ENCODE measurements around the gene MIER3. TPM values are rescaled to one million over a fixed set of nuclear protein-coding genes. Genes with fewer than 3 reads are reported as not detected.
A peak's percentile ranks its signal among the peaks of the same experiment; 100 is the strongest.

MIER3 gene
- total and polyA plus RNA-seq, 2 of the 13 experiments (the other 11 are each of a cell fraction or from before 2014, with no cell fraction given), result 14.6 to 38.8 TPM

- TF ChIP-seq RAD21 (CRISPR knock-in tag; IDR thresholded peaks at IDR 0.05) (no peak), SMARCE1 (IDR thresholded peaks at IDR 0.05; ENCODE audit: borderline replicate concordance) (no peak), ZNF225 (CRISPR knock-in tag; IDR thresholded peaks at IDR 0.05) (0 out of 2 replicates have a peak, but pooled peaks have one; percentile 41), ZNF891 (CRISPR knock-in tag; IDR thresholded peaks at IDR 0.05) (0 out of 2 replicates have a peak, but pooled peaks have one; percentile 32), CSRNP2 (CRISPR knock-in tag; conservative IDR thresholded peaks at IDR 0.05; ENCODE audit: low read depth) (no peak), ZNF768 (CRISPR knock-in tag; IDR thresholded peaks at IDR 0.05) (peak; percentile 25; the same call in 1 of the 2 replicates), ZFP1 (CRISPR knock-in tag; IDR thresholded peaks at IDR 0.05) (no peak), ZNF496 (CRISPR knock-in tag; IDR thresholded peaks at IDR 0.05; ENCODE audit: insufficient replicate concordance) (no peak), ZNF143 (CRISPR knock-in tag; IDR thresholded peaks at IDR 0.05) (no peak), FOXO4 (CRISPR knock-in tag; conservative IDR thresholded peaks at IDR 0.05) (no peak), HIC2 (CRISPR knock-in tag; IDR thresholded peaks at IDR 0.05; ENCODE audit: low read depth) (no peak), CREB3 (CRISPR knock-in tag; IDR thresholded peaks at IDR 0.05) (no peak), ZNF552 (CRISPR knock-in tag; IDR thresholded peaks at IDR 0.05; ENCODE audit: borderline replicate concordance) (no peak), RFXANK (CRISPR knock-in tag; IDR thresholded peaks at IDR 0.05) (no peak), RAD51 (IDR thresholded peaks at IDR 0.05; ENCODE audit: borderline replicate concordance) (no peak), ZNF674 (CRISPR knock-in tag; IDR thresholded peaks at IDR 0.05; ENCODE audit: low read depth) (0 out of 2 replicates have a peak, but pooled peaks have one; percentile 26), NFE2L2 (IDR thresholded peaks at IDR 0.05; ENCODE audit: low read length) (no peak), ZNF790 (CRISPR knock-in tag; IDR thresholded peaks at IDR 0.05; ENCODE audit: borderline replicate concordance) (0 out of 2 replicates have a peak, but pooled peaks have one; percentile 27)
- TF ChIP-seq, protein P1, sequence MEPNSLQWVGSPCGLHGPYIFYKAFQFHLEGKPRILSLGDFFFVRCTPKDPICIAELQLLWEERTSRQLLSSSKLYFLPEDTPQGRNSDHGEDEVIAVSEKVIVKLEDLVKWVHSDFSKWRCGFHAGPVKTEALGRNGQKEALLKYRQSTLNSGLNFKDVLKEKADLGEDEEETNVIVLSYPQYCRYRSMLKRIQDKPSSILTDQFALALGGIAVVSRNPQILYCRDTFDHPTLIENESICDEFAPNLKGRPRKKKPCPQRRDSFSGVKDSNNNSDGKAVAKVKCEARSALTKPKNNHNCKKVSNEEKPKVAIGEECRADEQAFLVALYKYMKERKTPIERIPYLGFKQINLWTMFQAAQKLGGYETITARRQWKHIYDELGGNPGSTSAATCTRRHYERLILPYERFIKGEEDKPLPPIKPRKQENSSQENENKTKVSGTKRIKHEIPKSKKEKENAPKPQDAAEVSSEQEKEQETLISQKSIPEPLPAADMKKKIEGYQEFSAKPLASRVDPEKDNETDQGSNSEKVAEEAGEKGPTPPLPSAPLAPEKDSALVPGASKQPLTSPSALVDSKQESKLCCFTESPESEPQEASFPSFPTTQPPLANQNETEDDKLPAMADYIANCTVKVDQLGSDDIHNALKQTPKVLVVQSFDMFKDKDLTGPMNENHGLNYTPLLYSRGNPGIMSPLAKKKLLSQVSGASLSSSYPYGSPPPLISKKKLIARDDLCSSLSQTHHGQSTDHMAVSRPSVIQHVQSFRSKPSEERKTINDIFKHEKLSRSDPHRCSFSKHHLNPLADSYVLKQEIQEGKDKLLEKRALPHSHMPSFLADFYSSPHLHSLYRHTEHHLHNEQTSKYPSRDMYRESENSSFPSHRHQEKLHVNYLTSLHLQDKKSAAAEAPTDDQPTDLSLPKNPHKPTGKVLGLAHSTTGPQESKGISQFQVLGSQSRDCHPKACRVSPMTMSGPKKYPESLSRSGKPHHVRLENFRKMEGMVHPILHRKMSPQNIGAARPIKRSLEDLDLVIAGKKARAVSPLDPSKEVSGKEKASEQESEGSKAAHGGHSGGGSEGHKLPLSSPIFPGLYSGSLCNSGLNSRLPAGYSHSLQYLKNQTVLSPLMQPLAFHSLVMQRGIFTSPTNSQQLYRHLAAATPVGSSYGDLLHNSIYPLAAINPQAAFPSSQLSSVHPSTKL (CRISPR knock-in tag; IDR thresholded peaks at IDR 0.05), result peak; percentile 12; the same call in 1 of the 2 replicates
- TF ChIP-seq, protein P2, sequence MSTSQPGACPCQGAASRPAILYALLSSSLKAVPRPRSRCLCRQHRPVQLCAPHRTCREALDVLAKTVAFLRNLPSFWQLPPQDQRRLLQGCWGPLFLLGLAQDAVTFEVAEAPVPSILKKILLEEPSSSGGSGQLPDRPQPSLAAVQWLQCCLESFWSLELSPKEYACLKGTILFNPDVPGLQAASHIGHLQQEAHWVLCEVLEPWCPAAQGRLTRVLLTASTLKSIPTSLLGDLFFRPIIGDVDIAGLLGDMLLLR (CRISPR knock-in tag; IDR thresholded peaks at IDR 0.05), result no peak
Measured at GRCh38 chr5:56951946-56952691, at the start of gene MIER3 (continued).
